Right atrium auricular region (tissue), 2 donors: Measurements from ENCODE around the gene DEGS2. TPM values are rescaled to one million over a fixed set of nuclear protein-coding genes. Genes with fewer than 3 reads are reported as not detected.

Experiments
- DNase-seq: peaks from one replicate; pipeline ENCODE4 v3.0.0-alpha.2; 2019; ENCODE audit warnings: low spot score
- H3K27ac ChIP-seq, 2 donors: fragments of 200-600 bp; sonication (generic); 1 replicate in 1 of 2; 2 replicates in 1 of 2; pipeline ENCODE4 v1.5.1; 2016 to 2019
- H3K27me3 ChIP-seq, 2 donors: fragments of 200-600 bp; sonication (generic); one replicate each; pipeline versions ENCODE4 v1.5.1 to v1.6.0; 2017 to 2019
- H3K36me3 ChIP-seq: fragments of 200-600 bp; sonication (generic); one replicate; pipeline ENCODE4 v1.5.1; 2016
- H3K4me1 ChIP-seq, 2 donors: fragments of 200-600 bp; sonication (generic); one replicate each; pipeline versions ENCODE4 v1.5.1 to v1.6.0; 2017 to 2019
- H3K4me3 ChIP-seq, 2 donors: fragments of 200-600 bp; sonication (generic); 1 replicate in 1 of 2; 2 replicates in 1 of 2; pipeline ENCODE4 v1.5.1; 2017 to 2019; ENCODE audit warnings: mild to moderate bottlenecking in 1 of 2, moderate library complexity in 1 of 2
- H3K9me3 ChIP-seq, 2 donors: fragments of 200-600 bp; sonication (generic); one replicate each; pipeline ENCODE4 v1.5.1; 2019
- total RNA-seq, 2 donors: library from RNA; depleted of rRNA; stranded (reverse); fragments of >200 nt; gene quantifications; one replicate each; pipeline ENCODE4 v1.1.0, GENCODE V29; 2016
- TF ChIP-seq, protein P1 (sequence below), 2 donors: fragments of 200-600 bp; sonication (generic); IDR thresholded peaks; one replicate each; pipeline ENCODE4 v1.5.1; 2019; ENCODE audit warnings: antibody characterized with exemption in 2 of 2

The DEGS2 gene
- total RNA-seq, 2 donors from 2014 or later = not detected

- Histone ChIP-seq H3K4me3 (no peak overlapping the region), H3K9me3 (no peaks in the 10 kb centered on the region), H3K36me3 (peaks cover 10% of the 10 kb centered on the region), H3K4me1 (peaks cover 0 to 24% of the 10 kb centered on the region in 2 donors), H3K27ac (no peak overlapping the region), H3K27me3 (no peaks in the 10 kb centered on the region)
- DNase-seq = no peak
- TF ChIP-seq, protein P1, sequence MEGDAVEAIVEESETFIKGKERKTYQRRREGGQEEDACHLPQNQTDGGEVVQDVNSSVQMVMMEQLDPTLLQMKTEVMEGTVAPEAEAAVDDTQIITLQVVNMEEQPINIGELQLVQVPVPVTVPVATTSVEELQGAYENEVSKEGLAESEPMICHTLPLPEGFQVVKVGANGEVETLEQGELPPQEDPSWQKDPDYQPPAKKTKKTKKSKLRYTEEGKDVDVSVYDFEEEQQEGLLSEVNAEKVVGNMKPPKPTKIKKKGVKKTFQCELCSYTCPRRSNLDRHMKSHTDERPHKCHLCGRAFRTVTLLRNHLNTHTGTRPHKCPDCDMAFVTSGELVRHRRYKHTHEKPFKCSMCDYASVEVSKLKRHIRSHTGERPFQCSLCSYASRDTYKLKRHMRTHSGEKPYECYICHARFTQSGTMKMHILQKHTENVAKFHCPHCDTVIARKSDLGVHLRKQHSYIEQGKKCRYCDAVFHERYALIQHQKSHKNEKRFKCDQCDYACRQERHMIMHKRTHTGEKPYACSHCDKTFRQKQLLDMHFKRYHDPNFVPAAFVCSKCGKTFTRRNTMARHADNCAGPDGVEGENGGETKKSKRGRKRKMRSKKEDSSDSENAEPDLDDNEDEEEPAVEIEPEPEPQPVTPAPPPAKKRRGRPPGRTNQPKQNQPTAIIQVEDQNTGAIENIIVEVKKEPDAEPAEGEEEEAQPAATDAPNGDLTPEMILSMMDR (IDR thresholded peaks at IDR 0.05) = no peak
Measured at GRCh38 chr14:100138082-100138787, 21.2 kb downstream of the DEGS2 start.

DNA sequence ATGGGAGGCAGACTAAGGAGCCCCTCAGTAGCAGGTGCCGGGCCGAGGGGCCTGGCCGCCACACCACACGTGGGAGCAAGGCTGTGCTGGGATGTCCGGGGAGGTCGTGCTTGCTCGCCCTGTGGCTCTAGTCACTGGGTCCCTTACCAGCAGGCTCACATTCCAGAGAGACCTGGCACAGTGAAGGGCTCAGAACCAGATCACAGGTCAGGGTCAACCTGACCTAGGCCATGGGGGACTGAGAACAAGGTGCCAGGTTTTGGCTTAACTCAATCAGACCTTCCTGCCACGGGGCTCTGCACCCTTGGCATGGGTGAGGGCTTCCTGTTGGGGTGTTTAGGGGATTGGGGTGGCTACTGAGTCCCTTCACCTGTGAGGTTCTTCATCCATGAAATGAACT, 22.3 kb downstream of the DEGS2 start:
- H3K4me1 ChIP-seq = peaks cover 0 to 14% of the 10 kb centered on the region in 2 donors
- TF ChIP-seq, protein P1 (IDR thresholded peaks at IDR 0.05) = no peak
- peaks cover 16% of the 10 kb centered on the region for H3K36me3 ChIP-seq
- no peaks in the 10 kb centered on the region for H3K9me3 ChIP-seq
- no peaks in the 10 kb centered on the region for H3K27me3 ChIP-seq
- no peak overlapping the region for H3K27ac ChIP-seq
- no peak for DNase-seq
- H3K4me3 ChIP-seq = no peak overlapping the region

DNA sequence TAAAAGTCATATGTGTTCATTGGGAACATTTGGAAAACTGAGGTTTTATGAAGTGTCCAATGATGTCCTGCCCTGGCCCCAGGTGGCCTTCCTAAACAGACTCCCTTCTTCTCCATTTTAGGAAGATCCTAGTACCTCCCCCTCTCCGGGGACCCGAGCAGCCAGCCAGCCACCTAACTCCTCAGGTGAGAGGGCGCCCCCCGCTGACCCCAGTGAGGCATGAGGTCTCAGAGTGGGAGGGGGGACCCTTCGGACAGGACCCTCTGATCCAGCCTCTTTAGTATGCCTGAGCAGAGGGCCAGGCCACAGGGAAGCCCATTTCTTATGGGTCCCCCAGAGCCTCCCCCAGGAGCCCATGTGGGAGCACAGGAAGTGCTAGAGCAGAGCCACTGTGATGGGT, 23.7 kb downstream of the DEGS2 start:
- H3K9me3 ChIP-seq = no peaks in the 10 kb centered on the region
- peaks cover 16% of the 10 kb centered on the region for H3K36me3 ChIP-seq
- TF ChIP-seq, protein P1 (IDR thresholded peaks at IDR 0.05) = no peak

DNA sequence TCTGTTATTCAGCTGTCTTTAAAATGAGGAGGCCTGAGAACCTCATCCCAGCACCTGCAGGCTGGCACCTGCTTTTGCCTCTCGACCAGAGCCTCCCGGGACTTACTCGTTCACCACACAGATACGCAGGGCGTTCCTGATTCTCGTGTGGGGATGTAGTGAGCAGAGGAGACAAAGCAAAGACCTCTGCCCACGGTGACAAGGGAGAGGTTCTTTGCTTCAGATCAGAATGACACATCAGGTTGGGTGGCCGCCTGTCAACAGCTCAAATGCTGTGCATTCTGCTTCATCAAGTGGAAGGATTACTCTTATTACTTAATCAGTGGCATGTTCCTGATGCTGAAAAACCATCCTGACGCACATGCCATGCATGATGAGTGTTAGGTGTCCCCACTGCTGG, 24.4 kb downstream of the DEGS2 start:
- H3K36me3 ChIP-seq = peaks cover 16% of the 10 kb centered on the region
- TF ChIP-seq, protein P1 (IDR thresholded peaks at IDR 0.05) = no peak
- no peaks in the 10 kb centered on the region for H3K27me3 ChIP-seq

More for the DNA sequence above, 23.7 kb downstream of the DEGS2 start:
- Histone ChIP-seq H3K27ac (no peak overlapping the region), H3K4me1 (no peaks in the 10 kb centered on the region), H3K4me3 (no peak overlapping the region), H3K27me3 (no peaks in the 10 kb centered on the region)
- DNase-seq = no peak

GRCh38 chr14:100134586-100134985, 24.9 kb downstream of the DEGS2 start:
- Histone ChIP-seq H3K4me1 (peaks cover 0 to 1% of the 10 kb centered on the region in 2 donors), H3K27ac (no peak overlapping the region), H3K27me3 (no peaks in the 10 kb centered on the region), H3K4me3 (no peak overlapping the region), H3K9me3 (no peaks in the 10 kb centered on the region), H3K36me3 (peaks cover 16% of the 10 kb centered on the region)
- DNase-seq = no peak
- TF ChIP-seq, protein P1 (IDR thresholded peaks at IDR 0.05) = no peak

More for the DNA sequence above, 24.4 kb downstream of the DEGS2 start:
- H3K9me3 ChIP-seq = no peaks in the 10 kb centered on the region
- no peak for DNase-seq
- no peak overlapping the region for H3K4me3 ChIP-seq
- no peaks in the 10 kb centered on the region for H3K4me1 ChIP-seq
- no peak overlapping the region for H3K27ac ChIP-seq
